Activated CD8-positive, alpha-beta memory T cell treated with anti-CD3 and anti-CD28 coated beads, Interleukin-2, amount 10 ng/mL, durations not matched to agents 7 days and 5 days (primary cell): ENCODE measurements around the gene CNN1. TPM values are rescaled to one million over a fixed set of nuclear protein-coding genes. Genes with fewer than 3 reads are reported as not detected.
"Not testable (repeated sequence)": the region's sequence is repeated elsewhere in the genome, so short reads cannot be mapped to it uniquely, and the experiment has no call there.

Experiments
- ATAC-seq: fragments of 150-1000 bp; cut with Tn5 transposase; one replicate; pipeline ENCODE4 v1.10.0; 2021; ENCODE audit warnings: moderate library complexity
- CTCF ChIA-PET: fragments of 350-600 bp; sonication (Branson Sonifier 250); formaldehyde crosslinking; loops from one replicate; lab custom pipeline; 2021; ENCODE audit warnings: antibody characterized with exemption; lab: Charles Lee
- DNase-seq: peaks from one replicate; pipeline ENCODE4 v3.0.0-alpha.2; 2020
- H3K27ac Mint-ChIP-seq: one replicate; pipeline ENCODE4 v1.8.0; 2021; ENCODE audit warnings: mild to moderate bottlenecking, mixed read lengths
- H3K27me3 Mint-ChIP-seq: one replicate; pipeline ENCODE4 v1.8.0; 2021; ENCODE audit warnings: mixed read lengths
- H3K36me3 Mint-ChIP-seq: one replicate; pipeline ENCODE4 v1.8.0; 2021; ENCODE audit warnings: mild to moderate bottlenecking, mixed read lengths
- H3K4me1 Mint-ChIP-seq: one replicate; pipeline ENCODE4 v1.8.0; 2021; ENCODE audit warnings: mixed read lengths
- H3K4me3 Mint-ChIP-seq: one replicate; pipeline ENCODE4 v1.8.0; 2021; ENCODE audit warnings: mild to moderate bottlenecking, moderate library complexity, mixed read lengths
- H3K9me3 Mint-ChIP-seq: one replicate; pipeline ENCODE4 v1.8.0; 2022; ENCODE audit warnings: low read depth, mixed read lengths
- total RNA-seq, 2 experiments: library from RNA; stranded (reverse); gene quantifications; one replicate each; pipeline ENCODE4 v1.2.3, GENCODE V29; 2021

Gene CNN1
- total RNA-seq, 2 experiments from 2014 or later: not detected

GRCh38 chr19:11558881-11559828 is 20.5 kb downstream of the CNN1 start, which contains the start of gene ELOF1:
Gene ELOF1, minus strand, starts transcription at chr19:11559230. Its CDS starts 4,883 bp downstream, at chr19:11554347.
- ATAC-seq: peak; percentile 96
- Mint-ChIP-seq H3K4me1 (peaks cover 58% of the 10 kb centered on the region), H3K36me3 (peaks cover 4% of the 10 kb centered on the region), H3K9me3 (no peaks in the 10 kb centered on the region), H3K27me3 (no peaks in the 10 kb centered on the region), H3K4me3 (peak within 1 kb of the TSS; percentile 85), H3K27ac (peak within 1 kb of the TSS; percentile 92)
- peak; percentile 99 for DNase-seq
- CTCF ChIA-PET: interaction anchor here (0.7 to 9.4 kb wide), 11 partner anchors 9 to 184 kb away, joined by 3 to 233 read pairs (median 4); partner anchors contain the start of genes ACP5 and SWSAP1

- H3K36me3 Mint-ChIP-seq: peaks cover 4% of the 10 kb centered on the region
- H3K27me3 Mint-ChIP-seq: no peaks in the 10 kb centered on the region
- H3K9me3 Mint-ChIP-seq: no peaks in the 10 kb centered on the region
- DNase-seq (peak; percentile 86), ATAC-seq (peak; percentile 60)
- peaks cover 50% of the 10 kb centered on the region for H3K4me1 Mint-ChIP-seq
- CTCF ChIA-PET: interaction anchor here (0.6 to 9.4 kb wide), 12 partner anchors 9 to 253 kb away, joined by 3 to 233 read pairs (median 4); partner anchors contain the start of genes ACP5 and CNN1
- peak overlapping the region; percentile 76 for H3K27ac Mint-ChIP-seq
- H3K4me3 Mint-ChIP-seq: peak overlapping the region; percentile 85
Measured at GRCh38 chr19:11560404-11561051, 21.9 kb downstream of the CNN1 start.

GRCh38 chr19:11563532-11563931 is 24.9 kb downstream of the CNN1 start:
- Mint-ChIP-seq H3K4me3 (no peak overlapping the region), H3K4me1 (peaks cover 37% of the 10 kb centered on the region), H3K9me3 (no peaks in the 10 kb centered on the region), H3K36me3 (peaks cover 3% of the 10 kb centered on the region), H3K27me3 (no peaks in the 10 kb centered on the region), H3K27ac (peak overlapping the region; percentile 2)
- DNase-seq: no peak
- CTCF ChIA-PET: interaction anchor here (0.8 to 9.4 kb wide), 4 partner anchors 9 to 425 kb away, joined by 3 to 233 read pairs (median 4); partner anchors contain the start of gene ACP5
- ATAC-seq: no peak

GRCh38 chr19:11564082-11564807 is 25.6 kb downstream of the CNN1 start:
- H3K4me1 Mint-ChIP-seq: peaks cover 41% of the 10 kb centered on the region
- DNase-seq, ATAC-seq, H3K27me3 Mint-ChIP-seq, H3K27ac Mint-ChIP-seq, H3K4me3 Mint-ChIP-seq, H3K9me3 Mint-ChIP-seq, H3K36me3 Mint-ChIP-seq: not testable (repeated sequence)
- CTCF ChIA-PET: interaction anchor here (0.9 to 9.4 kb wide), 2 partner anchors 18 to 424 kb away, joined by 3 to 233 read pairs; partner anchors contain the start of gene ACP5

GRCh38 chr19:11565649-11565980 is 27.0 kb downstream of the CNN1 start:
- H3K27ac Mint-ChIP-seq, H3K9me3 Mint-ChIP-seq, H3K36me3 Mint-ChIP-seq, H3K4me3 Mint-ChIP-seq, DNase-seq, H3K27me3 Mint-ChIP-seq, ATAC-seq: not testable (repeated sequence)
- H3K4me1 Mint-ChIP-seq: peaks cover 36% of the 10 kb centered on the region
- CTCF ChIA-PET: interaction anchor here (0.9 kb wide), 1 partner anchor 9 kb away, joined by 5 read pairs; no protein-coding TSS in a partner anchor

GRCh38 chr19:11566164-11566563 is 27.5 kb downstream of the CNN1 start:
- no peak overlapping the region for H3K27ac Mint-ChIP-seq
- CTCF ChIA-PET: interaction anchor here (0.6 to 0.9 kb wide), 2 partner anchors 9 to 16 kb away, joined by 4 to 5 read pairs; no protein-coding TSS in a partner anchor
- no peak overlapping the region for H3K4me3 Mint-ChIP-seq
- H3K4me1 Mint-ChIP-seq: peaks cover 32% of the 10 kb centered on the region
- ATAC-seq (no peak), DNase-seq (no peak)
- H3K27me3 Mint-ChIP-seq: no peaks in the 10 kb centered on the region
- peaks cover 3% of the 10 kb centered on the region for H3K36me3 Mint-ChIP-seq
- H3K9me3 Mint-ChIP-seq: no peaks in the 10 kb centered on the region

GRCh38 chr19:11570039-11570462 is 31.4 kb downstream of the CNN1 start:
- CTCF ChIA-PET: interaction anchor here (0.7 to 3.2 kb wide), 3 partner anchors 8 to 16 kb away, joined by 3 to 15 read pairs (median 12); partner anchors contain the start of gene ACP5
- H3K27me3 Mint-ChIP-seq: no peaks in the 10 kb centered on the region
- no peak for ATAC-seq
- no peak for DNase-seq
- H3K4me1 Mint-ChIP-seq: peaks cover 30% of the 10 kb centered on the region
- H3K9me3 Mint-ChIP-seq: no peaks in the 10 kb centered on the region
- no peak overlapping the region for H3K27ac Mint-ChIP-seq
- H3K36me3 Mint-ChIP-seq: peaks cover 3% of the 10 kb centered on the region
- H3K4me3 Mint-ChIP-seq: no peak overlapping the region

GRCh38 chr19:11573354-11573753 is 34.7 kb downstream of the CNN1 start:
- DNase-seq, H3K27ac Mint-ChIP-seq, ATAC-seq, H3K4me3 Mint-ChIP-seq, H3K27me3 Mint-ChIP-seq, H3K9me3 Mint-ChIP-seq, H3K36me3 Mint-ChIP-seq: not testable (repeated sequence)
- H3K4me1 Mint-ChIP-seq: peaks cover 30% of the 10 kb centered on the region
- CTCF ChIA-PET: interaction anchor here (0.8 to 21.9 kb wide), 2 partner anchors 13 to 15 kb away, joined by 3 to 233 read pairs; partner anchors contain the start of gene ELOF1

- H3K27me3 Mint-ChIP-seq, ATAC-seq, H3K27ac Mint-ChIP-seq, H3K36me3 Mint-ChIP-seq, H3K9me3 Mint-ChIP-seq, DNase-seq, H3K4me3 Mint-ChIP-seq: not testable (repeated sequence)
- CTCF ChIA-PET: interaction anchor here (0.8 to 21.9 kb wide), 3 partner anchors 9 to 15 kb away, joined by 3 to 233 read pairs (median 3); partner anchors contain the start of gene ELOF1
- peaks cover 28% of the 10 kb centered on the region for H3K4me1 Mint-ChIP-seq
Measured at GRCh38 chr19:11573763-11574162, 35.1 kb downstream of the CNN1 start.

- ATAC-seq: peak; percentile 16
- Mint-ChIP-seq H3K4me1 (peaks cover 26% of the 10 kb centered on the region), H3K4me3 (no peak overlapping the region), H3K27me3 (no peaks in the 10 kb centered on the region), H3K9me3 (no peaks in the 10 kb centered on the region), H3K36me3 (no peaks in the 10 kb centered on the region), H3K27ac (peak overlapping the region; percentile 24)
- peak; percentile 65 for DNase-seq
- CTCF ChIA-PET: interaction anchor here (0.8 to 21.9 kb wide), 4 partner anchors 8 to 15 kb away, joined by 3 to 233 read pairs (median 4); partner anchors contain the start of gene ELOF1
Measured at GRCh38 chr19:11574689-11575088, 36.0 kb downstream of the CNN1 start.

GRCh38 chr19:11576227-11576626 is 37.6 kb downstream of the CNN1 start:
- no peak overlapping the region for H3K4me3 Mint-ChIP-seq
- no peak overlapping the region for H3K27ac Mint-ChIP-seq
- H3K27me3 Mint-ChIP-seq: no peaks in the 10 kb centered on the region
- H3K9me3 Mint-ChIP-seq: no peaks in the 10 kb centered on the region
- CTCF ChIA-PET: interaction anchor here (0.5 to 21.9 kb wide), 6 partner anchors 10 to 490 kb away, joined by 3 to 233 read pairs (median 4); partner anchors contain the start of gene ELOF1
- no peak for ATAC-seq
- peaks cover 32% of the 10 kb centered on the region for H3K4me1 Mint-ChIP-seq
- DNase-seq: no peak
- no peaks in the 10 kb centered on the region for H3K36me3 Mint-ChIP-seq
